RPMI8226 (cell line): ENCODE measurements around the gene SON.
"Not testable (repeated sequence)": the region's sequence is repeated elsewhere in the genome, so short reads cannot be mapped to it uniquely, and the experiment has no call there.

Source experiments
- DNase-seq: peaks from one replicate; pipeline ENCODE4 v3.0.0-alpha.2; 2015

Gene SON

DNA sequence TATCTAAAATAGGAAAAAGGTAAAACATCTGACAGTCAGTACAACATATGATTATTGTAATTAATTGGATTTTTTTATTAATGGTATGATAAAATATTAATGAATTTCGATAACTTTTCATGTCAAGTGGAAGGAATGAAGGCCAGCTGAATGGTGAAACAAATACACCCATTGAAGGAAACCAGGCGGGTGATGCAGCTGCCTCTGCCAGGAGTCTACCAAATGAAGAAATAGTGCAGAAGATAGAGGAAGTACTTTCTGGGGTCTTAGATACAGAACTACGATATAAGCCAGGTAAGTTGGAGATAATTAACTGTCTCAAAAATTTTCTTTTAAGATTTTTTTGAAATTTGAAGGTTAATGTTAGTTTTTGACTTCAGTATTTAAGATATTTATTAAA lies 3.2 kb downstream of the SON start:
- DNase-seq, result no peak

DNA sequence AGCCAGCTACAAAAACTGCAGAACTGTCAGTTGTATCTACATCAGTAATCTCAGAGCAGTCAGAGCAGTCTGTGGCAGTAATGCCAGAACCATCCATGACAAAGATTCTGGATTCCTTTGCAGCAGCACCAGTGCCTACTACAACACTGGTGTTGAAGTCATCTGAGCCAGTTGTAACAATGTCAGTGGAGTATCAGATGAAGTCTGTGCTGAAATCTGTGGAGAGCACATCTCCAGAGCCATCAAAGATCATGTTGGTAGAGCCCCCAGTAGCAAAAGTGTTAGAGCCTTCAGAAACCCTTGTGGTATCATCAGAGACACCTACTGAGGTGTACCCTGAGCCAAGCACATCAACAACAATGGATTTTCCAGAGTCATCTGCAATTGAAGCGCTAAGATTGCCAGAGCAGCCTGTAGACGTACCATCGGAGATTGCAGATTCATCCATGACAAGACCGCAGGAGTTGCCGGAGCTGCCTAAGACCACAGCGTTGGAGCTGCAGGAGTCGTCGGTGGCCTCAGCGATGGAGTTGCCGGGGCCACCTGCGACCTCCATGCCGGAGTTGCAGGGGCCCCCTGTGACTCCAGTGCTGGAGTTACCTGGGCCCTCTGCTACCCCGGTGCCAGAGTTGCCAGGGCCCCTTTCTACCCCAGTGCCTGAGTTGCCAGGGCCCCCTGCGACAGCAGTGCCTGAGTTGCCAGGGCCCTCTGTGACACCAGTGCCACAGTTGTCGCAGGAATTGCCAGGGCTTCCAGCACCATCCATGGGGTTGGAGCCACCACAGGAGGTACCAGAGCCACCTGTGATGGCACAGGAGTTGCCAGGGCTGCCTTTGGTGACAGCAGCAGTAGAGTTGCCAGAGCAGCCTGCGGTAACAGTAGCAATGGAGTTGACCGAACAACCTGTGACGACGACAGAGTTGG lies 7.3 kb downstream of the SON start:
- DNase-seq, result no peak

DNA sequence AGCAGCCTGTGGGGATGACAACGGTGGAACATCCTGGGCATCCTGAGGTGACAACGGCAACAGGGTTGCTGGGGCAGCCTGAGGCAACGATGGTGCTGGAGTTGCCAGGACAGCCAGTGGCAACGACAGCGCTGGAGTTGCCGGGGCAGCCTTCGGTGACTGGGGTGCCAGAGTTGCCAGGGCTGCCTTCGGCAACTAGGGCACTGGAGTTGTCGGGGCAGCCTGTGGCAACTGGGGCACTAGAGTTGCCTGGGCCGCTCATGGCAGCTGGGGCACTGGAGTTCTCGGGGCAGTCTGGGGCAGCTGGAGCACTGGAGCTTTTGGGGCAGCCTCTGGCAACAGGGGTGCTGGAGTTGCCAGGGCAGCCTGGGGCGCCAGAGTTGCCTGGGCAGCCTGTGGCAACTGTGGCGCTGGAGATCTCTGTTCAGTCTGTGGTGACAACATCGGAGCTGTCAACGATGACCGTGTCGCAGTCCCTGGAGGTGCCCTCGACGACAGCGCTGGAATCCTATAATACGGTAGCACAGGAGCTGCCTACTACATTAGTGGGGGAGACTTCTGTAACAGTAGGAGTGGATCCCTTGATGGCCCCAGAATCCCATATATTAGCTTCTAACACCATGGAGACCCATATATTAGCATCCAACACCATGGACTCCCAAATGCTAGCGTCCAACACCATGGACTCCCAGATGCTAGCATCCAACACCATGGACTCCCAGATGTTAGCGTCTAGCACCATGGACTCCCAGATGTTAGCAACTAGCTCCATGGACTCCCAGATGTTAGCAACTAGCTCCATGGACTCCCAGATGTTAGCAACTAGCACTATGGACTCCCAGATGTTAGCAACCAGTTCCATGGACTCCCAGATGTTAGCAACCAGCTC lies 8.2 kb downstream of the SON start:
- no peak for DNase-seq

GRCh38 chr21:33551664-33552063 lies 8.8 kb downstream of the SON start:
- no peak for DNase-seq

GRCh38 chr21:33552093-33552998 lies 9.5 kb downstream of the SON start:
- no peak for DNase-seq

DNA sequence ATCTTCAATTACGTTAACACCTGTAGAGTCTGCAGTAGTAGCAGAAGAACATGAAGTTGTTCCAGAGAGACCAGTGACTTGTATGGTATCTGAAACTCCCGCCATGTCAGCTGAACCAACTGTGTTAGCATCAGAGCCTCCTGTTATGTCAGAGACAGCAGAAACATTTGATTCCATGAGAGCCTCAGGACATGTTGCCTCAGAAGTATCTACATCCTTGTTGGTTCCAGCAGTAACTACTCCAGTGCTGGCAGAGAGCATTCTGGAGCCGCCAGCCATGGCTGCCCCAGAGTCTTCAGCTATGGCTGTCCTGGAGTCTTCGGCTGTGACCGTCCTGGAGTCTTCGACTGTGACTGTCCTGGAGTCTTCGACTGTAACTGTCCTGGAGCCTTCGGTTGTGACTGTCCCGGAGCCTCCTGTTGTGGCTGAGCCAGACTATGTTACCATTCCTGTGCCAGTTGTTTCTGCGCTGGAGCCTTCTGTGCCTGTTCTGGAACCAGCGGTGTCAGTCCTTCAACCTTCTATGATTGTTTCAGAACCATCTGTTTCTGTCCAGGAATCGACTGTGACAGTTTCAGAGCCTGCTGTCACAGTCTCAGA lies 10.3 kb downstream of the SON start:
- DNase-seq, result no peak

GRCh38 chr21:33554236-33554981 lies 11.6 kb downstream of the SON start:
- no peak for DNase-seq

GRCh38 chr21:33554982-33555344 lies 12.1 kb downstream of the SON start:
- DNase-seq, result no peak

GRCh38 chr21:33557447-33557846 lies 14.6 kb downstream of the SON start:
- DNase-seq, result no peak

DNA sequence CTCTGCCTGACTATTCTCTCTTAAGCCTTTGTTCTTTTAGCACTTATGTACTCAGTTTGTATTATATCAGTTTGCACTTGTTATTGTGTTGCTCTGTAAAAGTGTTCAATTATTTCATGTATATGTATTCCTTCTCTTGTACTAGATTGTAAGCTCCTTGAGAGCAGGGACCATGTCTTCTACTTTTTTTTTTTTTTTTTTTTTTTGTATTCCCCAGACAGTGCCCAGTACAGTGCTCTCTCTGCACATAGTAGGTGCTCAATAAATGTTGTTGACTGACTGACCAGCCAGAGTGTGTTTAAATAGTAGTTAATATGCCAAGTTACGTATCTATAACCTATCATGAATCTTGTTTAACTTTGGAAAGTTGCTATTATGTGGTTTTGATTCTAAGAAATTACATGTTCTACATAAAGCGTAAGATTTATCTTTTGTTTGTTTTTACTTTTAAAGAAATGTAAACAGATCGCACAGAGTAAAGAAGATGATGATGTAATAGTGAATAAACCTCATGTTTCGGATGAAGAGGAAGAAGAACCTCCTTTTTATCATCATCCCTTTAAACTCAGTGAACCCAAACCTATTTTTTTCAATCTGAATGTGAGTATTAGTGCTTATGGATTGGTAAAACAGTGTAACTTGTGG lies 16.1 kb downstream of the SON start:
- DNase-seq, result no peak

DNA sequence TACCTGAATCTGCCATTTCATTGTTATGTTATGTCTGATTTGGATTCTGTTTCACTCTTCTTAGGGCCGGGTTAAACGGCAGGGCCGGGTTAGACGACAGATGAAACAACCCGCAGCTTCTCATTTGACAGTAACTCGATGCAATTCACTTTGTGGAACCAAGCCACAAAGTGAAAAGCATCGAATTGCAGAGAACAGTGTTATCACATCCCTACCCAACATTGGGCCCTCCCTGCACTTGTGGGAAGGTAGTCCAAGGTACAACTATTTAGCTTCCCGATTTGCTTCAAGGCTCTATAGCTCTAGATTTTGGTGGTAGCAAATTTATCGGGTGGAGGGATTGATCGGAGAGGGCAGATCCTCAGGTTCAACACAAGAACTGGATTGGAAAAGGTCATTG lies 17.0 kb downstream of the SON start:
- no peak for DNase-seq

GRCh38 chr21:33560965-33561364 lies 18.1 kb downstream of the SON start:
- DNase-seq, result no peak

DNA sequence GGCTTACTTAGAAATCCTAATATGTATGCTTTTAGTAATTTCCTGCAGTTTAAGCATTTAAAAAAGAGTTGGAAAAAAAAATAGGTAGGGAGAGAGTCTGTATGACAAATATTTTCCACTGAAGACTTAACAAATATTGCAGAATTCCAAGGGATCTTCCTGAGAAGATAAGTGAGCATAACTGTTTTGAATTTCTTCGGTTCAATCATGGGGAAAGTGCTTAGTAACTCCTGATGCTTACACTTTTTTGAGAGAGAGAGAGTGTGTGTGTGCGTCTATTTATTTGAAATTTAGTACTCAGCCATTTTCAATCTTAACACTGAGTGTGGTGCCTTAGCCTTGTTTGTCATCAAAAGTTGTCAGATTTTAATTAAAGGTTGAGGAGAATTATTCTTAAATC lies 18.5 kb downstream of the SON start:
- no peak for DNase-seq

DNA sequence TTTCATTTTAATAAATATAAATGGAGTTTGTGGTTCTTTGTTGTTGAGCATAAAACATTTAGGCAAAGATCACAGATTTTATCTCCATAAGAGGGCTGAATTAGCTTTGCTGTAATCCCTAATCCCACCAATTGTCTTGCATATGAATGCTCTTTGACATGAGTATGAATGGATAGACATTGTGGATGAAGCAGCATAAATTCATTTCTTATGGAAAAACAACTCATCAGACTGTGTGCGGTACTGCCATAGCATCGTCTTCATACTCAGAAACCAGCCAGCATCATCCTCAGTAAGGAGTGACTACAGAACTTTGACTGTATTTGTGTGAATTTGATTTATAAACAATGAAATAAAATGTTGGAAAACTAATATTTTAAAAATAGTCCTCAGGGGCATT lies 19.6 kb downstream of the SON start:
- no peak for DNase-seq

DNA sequence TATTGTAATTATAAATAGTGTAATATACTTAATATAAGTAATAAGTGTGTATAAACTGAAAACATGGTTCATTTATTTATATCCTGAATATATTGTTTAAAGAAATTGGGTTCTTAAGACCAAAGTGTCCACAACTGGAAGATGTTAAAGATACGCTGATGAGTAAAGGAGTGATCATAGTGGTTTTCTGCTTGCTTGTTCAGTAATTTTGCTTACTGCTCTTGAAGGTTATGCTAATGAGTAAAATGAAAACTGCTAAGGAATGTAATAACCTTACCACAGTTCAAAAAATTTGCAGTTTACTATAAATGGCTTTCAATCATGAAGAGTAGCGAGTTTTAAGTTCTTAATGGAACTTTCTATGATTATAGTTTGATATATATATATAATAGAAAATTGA lies 23.7 kb downstream of the SON start:
- no peak for DNase-seq

DNA sequence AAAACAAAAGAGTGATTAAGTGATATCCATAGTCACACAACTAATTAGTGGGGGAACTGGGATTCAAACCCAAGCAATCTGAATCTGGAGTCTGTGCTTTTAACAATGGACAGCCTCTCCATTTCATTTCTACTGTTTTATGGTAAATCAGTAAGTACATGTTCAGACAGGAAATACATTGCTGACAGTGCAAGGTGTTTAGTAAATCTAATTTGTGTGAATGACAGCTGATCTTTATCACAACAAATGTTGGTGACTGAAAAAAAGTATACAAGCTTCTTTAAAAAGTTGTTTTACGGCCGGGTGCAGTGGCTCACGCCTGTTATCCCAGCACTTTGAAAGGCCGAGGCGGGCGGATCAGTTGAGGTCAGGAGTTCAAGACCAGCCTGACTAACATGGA lies 25.1 kb downstream of the SON start:
- no peak for DNase-seq

DNA sequence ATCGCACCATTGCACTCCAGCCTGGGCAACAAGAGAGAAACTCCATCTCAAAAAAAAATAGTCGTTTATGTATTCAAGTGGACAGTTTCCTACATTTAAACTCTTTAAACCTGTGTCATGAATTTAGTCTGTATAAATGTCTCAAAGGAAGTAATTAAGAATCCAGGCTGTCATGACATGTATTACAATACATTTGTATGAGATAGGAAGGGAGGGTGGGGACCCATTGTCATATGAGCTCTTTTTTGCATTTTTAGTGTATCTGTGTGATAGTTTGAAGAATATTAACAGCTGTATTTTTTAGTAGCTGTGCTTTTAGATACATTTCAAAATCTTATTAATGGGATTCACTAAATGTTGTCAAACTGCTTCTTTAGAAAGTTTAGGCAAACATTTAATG lies 25.6 kb downstream of the SON start:
- no peak for DNase-seq

GRCh38 chr21:33569991-33570390 lies 27.2 kb downstream of the SON start:
- no peak for DNase-seq

DNA sequence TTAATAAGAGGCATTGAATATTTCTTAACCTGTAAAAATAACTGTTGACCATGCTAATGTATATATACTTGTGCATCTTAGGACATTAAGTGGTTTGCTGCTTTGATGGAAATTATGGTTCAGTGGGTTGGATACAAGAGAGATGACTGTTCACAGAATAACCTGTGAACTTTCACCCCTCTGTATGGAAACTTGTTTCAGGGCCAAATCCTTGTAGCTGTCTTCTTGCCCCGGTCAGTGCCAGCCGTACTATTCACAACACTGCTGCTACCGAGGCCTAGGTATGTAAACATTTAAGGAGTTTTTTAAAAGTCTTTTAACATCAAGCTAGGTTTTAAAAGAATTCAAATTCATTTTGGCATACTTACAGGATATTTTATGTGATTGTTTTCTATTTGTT lies 29.5 kb downstream of the SON start:
- no peak for DNase-seq

GRCh38 chr21:33576741-33577141 lies 33.9 kb downstream of the SON start:
- not testable (repeated sequence) for DNase-seq

DNA sequence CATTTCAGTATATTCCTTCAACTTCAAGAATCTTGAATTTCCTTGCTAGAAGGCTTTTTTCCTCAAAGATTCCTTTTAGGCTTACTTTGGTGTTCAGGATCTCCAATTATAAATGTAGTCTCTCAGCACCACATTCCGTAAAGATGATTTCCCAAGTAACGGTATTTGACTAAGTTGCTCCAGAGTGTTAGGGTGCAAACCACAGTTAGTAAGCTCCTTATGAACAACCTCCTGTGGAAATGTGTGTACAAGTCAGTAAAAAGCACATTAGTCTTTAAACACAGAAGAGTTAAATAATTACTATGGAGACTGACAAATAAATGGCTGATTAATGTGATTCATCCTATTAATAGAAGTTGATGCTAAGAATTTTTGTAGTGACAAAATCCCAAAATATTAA lies 35.4 kb downstream of the SON start:
- no peak for DNase-seq
